Stimulated activated naive CD8-positive, alpha-beta T cell treated with anti-CD3 and anti-CD28 coated beads, Interleukin-15, amount 100 ng/mL, for 72 hours (primary cell): ENCODE data around the gene MAGI1.
"Not testable (repeated sequence)": the region's sequence is repeated elsewhere in the genome, so short reads cannot be mapped to it uniquely, and the experiment has no call there.

Source experiments
- ATAC-seq: fragments of 150-1000 bp; cut with Tn5 transposase; 2 replicates; pipeline ENCODE4 v1.10.0; 2021; ENCODE audit warnings: mild to moderate bottlenecking, moderate library complexity
- DNase-seq, 2 donors: peaks; one replicate each; pipeline ENCODE4 v3.0.0; 2021 to 2022
- H3K27ac Mint-ChIP-seq, 2 donors: one replicate each; pipeline ENCODE4 v1.8.0; 2022; ENCODE audit warnings: mild to moderate bottlenecking in 2 of 2, mixed read lengths in 2 of 2, moderate library complexity in 2 of 2
- H3K27me3 Mint-ChIP-seq: one replicate; pipeline ENCODE4 v1.8.0; 2022; ENCODE audit warnings: mixed read lengths
- H3K4me1 Mint-ChIP-seq: one replicate; pipeline ENCODE4 v1.8.0; 2022; ENCODE audit warnings: mild to moderate bottlenecking, mixed read lengths
- H3K4me3 Mint-ChIP-seq, 2 donors: one replicate each; pipeline ENCODE4 v1.8.0; 2022; ENCODE audit warnings: mild to moderate bottlenecking in 2 of 2, mixed read lengths in 2 of 2, moderate library complexity in 1 of 2
- H3K9me3 Mint-ChIP-seq, 2 donors: one replicate each; pipeline ENCODE4 v1.8.0; 2022; ENCODE audit warnings: mixed read lengths in 2 of 2

Gene MAGI1

GRCh38 chr3:65739901-65740541 lies 298.7 kb downstream of the MAGI1 start:
- H3K4me1 Mint-ChIP-seq = no peaks in the 10 kb centered on the region
- DNase-seq (no peak), ATAC-seq (no peak)
- no peak overlapping the region for H3K4me3 Mint-ChIP-seq
- no peaks in the 10 kb centered on the region for H3K27me3 Mint-ChIP-seq
- no peak overlapping the region for H3K27ac Mint-ChIP-seq
- H3K9me3 Mint-ChIP-seq = no peaks in the 10 kb centered on the region

GRCh38 chr3:65734792-65735191 lies 303.9 kb downstream of the MAGI1 start:
- H3K27me3 Mint-ChIP-seq = no peaks in the 10 kb centered on the region
- H3K9me3 Mint-ChIP-seq = no peaks in the 10 kb centered on the region
- ATAC-seq (no peak), DNase-seq (no peak)
- no peak overlapping the region for H3K4me3 Mint-ChIP-seq
- no peak overlapping the region for H3K27ac Mint-ChIP-seq
- H3K4me1 Mint-ChIP-seq = no peaks in the 10 kb centered on the region

- Mint-ChIP-seq H3K4me1 (no peaks in the 10 kb centered on the region), H3K4me3 (no peak overlapping the region), H3K27ac (no peak overlapping the region), H3K27me3 (no peaks in the 10 kb centered on the region), H3K9me3 (no peaks in the 10 kb centered on the region)
- DNase-seq = no peak
- no peak for ATAC-seq
Measured at GRCh38 chr3:65734382-65734781, 304.3 kb downstream of the MAGI1 start.

- Mint-ChIP-seq H3K4me1 (no peaks in the 10 kb centered on the region), H3K4me3 (no peak overlapping the region), H3K27me3 (no peaks in the 10 kb centered on the region), H3K27ac (no peak overlapping the region), H3K9me3 (no peaks in the 10 kb centered on the region)
- ATAC-seq = no peak
- DNase-seq = no peak
Measured at GRCh38 chr3:65733459-65733858, 305.3 kb downstream of the MAGI1 start.

- H3K4me1 Mint-ChIP-seq = no peaks in the 10 kb centered on the region
- peak in 1 of 2 donors; percentile 5 for DNase-seq
- H3K27me3 Mint-ChIP-seq = no peaks in the 10 kb centered on the region
- no peak for ATAC-seq
- H3K4me3 Mint-ChIP-seq = no peak overlapping the region
- no peaks in the 10 kb centered on the region for H3K9me3 Mint-ChIP-seq
- no peak overlapping the region for H3K27ac Mint-ChIP-seq
Measured at GRCh38 chr3:65732051-65732935, 306.4 kb downstream of the MAGI1 start.

GRCh38 chr3:65730449-65730848 lies 308.3 kb downstream of the MAGI1 start:
- no peak overlapping the region for H3K4me3 Mint-ChIP-seq
- no peaks in the 10 kb centered on the region for H3K4me1 Mint-ChIP-seq
- no peak overlapping the region for H3K27ac Mint-ChIP-seq
- ATAC-seq (no peak), DNase-seq (no peak)
- no peaks in the 10 kb centered on the region for H3K9me3 Mint-ChIP-seq
- H3K27me3 Mint-ChIP-seq = no peaks in the 10 kb centered on the region

- Mint-ChIP-seq H3K9me3 (no peaks in the 10 kb centered on the region), H3K27ac (no peak overlapping the region), H3K27me3 (no peaks in the 10 kb centered on the region), H3K4me1 (no peaks in the 10 kb centered on the region), H3K4me3 (no peak overlapping the region)
- ATAC-seq (no peak), DNase-seq (no peak)
Measured at GRCh38 chr3:65729973-65730372, 308.7 kb downstream of the MAGI1 start.

GRCh38 chr3:65729555-65729954 lies 309.2 kb downstream of the MAGI1 start:
- H3K4me3 Mint-ChIP-seq = no peak overlapping the region
- ATAC-seq = no peak
- no peaks in the 10 kb centered on the region for H3K9me3 Mint-ChIP-seq
- no peak for DNase-seq
- no peak overlapping the region for H3K27ac Mint-ChIP-seq
- H3K27me3 Mint-ChIP-seq = no peaks in the 10 kb centered on the region
- no peaks in the 10 kb centered on the region for H3K4me1 Mint-ChIP-seq

GRCh38 chr3:65728138-65728537 lies 310.6 kb downstream of the MAGI1 start:
- Mint-ChIP-seq H3K9me3 (no peaks in the 10 kb centered on the region), H3K27me3 (no peaks in the 10 kb centered on the region), H3K4me1 (no peaks in the 10 kb centered on the region), H3K4me3 (no peak overlapping the region), H3K27ac (no peak overlapping the region)
- ATAC-seq = no peak
- no peak for DNase-seq

GRCh38 chr3:65723985-65724384 lies 314.7 kb downstream of the MAGI1 start:
- no peaks in the 10 kb centered on the region for H3K9me3 Mint-ChIP-seq
- H3K27me3 Mint-ChIP-seq = peaks cover 6% of the 10 kb centered on the region
- no peak for DNase-seq
- ATAC-seq = no peak
- H3K27ac Mint-ChIP-seq = no peak overlapping the region
- H3K4me3 Mint-ChIP-seq = no peak overlapping the region
- H3K4me1 Mint-ChIP-seq = no peaks in the 10 kb centered on the region

GRCh38 chr3:65723011-65723410 lies 315.7 kb downstream of the MAGI1 start:
- no peaks in the 10 kb centered on the region for H3K9me3 Mint-ChIP-seq
- DNase-seq = no peak
- ATAC-seq = no peak
- no peak overlapping the region for H3K4me3 Mint-ChIP-seq
- peaks cover 6% of the 10 kb centered on the region for H3K27me3 Mint-ChIP-seq
- H3K4me1 Mint-ChIP-seq = no peaks in the 10 kb centered on the region
- no peak overlapping the region for H3K27ac Mint-ChIP-seq

- no peaks in the 10 kb centered on the region for H3K4me1 Mint-ChIP-seq
- H3K27ac Mint-ChIP-seq = no peak overlapping the region
- no peak overlapping the region for H3K4me3 Mint-ChIP-seq
- peaks cover 6% of the 10 kb centered on the region for H3K27me3 Mint-ChIP-seq
- DNase-seq (no peak), ATAC-seq (no peak)
- no peaks in the 10 kb centered on the region for H3K9me3 Mint-ChIP-seq
Measured at GRCh38 chr3:65720989-65721737, 317.6 kb downstream of the MAGI1 start.

GRCh38 chr3:65719639-65720038 lies 319.1 kb downstream of the MAGI1 start:
- H3K27me3 Mint-ChIP-seq, H3K4me1 Mint-ChIP-seq, H3K27ac Mint-ChIP-seq, H3K4me3 Mint-ChIP-seq, H3K9me3 Mint-ChIP-seq, ATAC-seq, DNase-seq: not testable (repeated sequence)

- ATAC-seq (no peak), DNase-seq (no peak)
- Mint-ChIP-seq H3K27me3 (peaks cover 6% of the 10 kb centered on the region), H3K9me3 (no peaks in the 10 kb centered on the region), H3K4me1 (no peaks in the 10 kb centered on the region), H3K27ac (no peak overlapping the region), H3K4me3 (no peak overlapping the region)
Measured at GRCh38 chr3:65717676-65718346, 320.9 kb downstream of the MAGI1 start.

- H3K27me3 Mint-ChIP-seq = no peaks in the 10 kb centered on the region
- no peak overlapping the region for H3K4me3 Mint-ChIP-seq
- DNase-seq (no peak), ATAC-seq (no peak)
- H3K9me3 Mint-ChIP-seq = no peaks in the 10 kb centered on the region
- H3K4me1 Mint-ChIP-seq = no peaks in the 10 kb centered on the region
- H3K27ac Mint-ChIP-seq = no peak overlapping the region
Measured at GRCh38 chr3:65716071-65716751, 322.5 kb downstream of the MAGI1 start.
